Neuronal stem cell (in vitro differentiated cells): ENCODE data around the gene ENTR1.

Experiments used
- DNase-seq: peaks from one replicate; pipeline ENCODE4 v3.0.0-alpha.2; 2013; ENCODE audit warnings: low spot score
- H2AFZ ChIP-seq: one replicate; pipeline ENCODE4 v1.6.1; 2013; ENCODE audit warnings: mild to moderate bottlenecking, low read length, inconsistent platforms
- H2AK5ac ChIP-seq: 2 replicates; pipeline ENCODE4 v1.6.1; 2013; ENCODE audit warnings: low read depth, mild to moderate bottlenecking, inconsistent platforms, low read length, moderate library complexity, mixed read lengths
- H2BK120ac ChIP-seq: 2 replicates; pipeline ENCODE4 v1.6.1; 2013; ENCODE audit warnings: low read depth, mild to moderate bottlenecking, inconsistent platforms, low read length, moderate library complexity, mixed read lengths
- H2BK12ac ChIP-seq: one replicate; pipeline ENCODE4 v1.6.1; 2013; ENCODE audit warnings: low read length, inconsistent platforms
- H2BK15ac ChIP-seq: 2 replicates; pipeline ENCODE4 v1.6.1; 2013; ENCODE audit warnings: mild to moderate bottlenecking, low read length, inconsistent platforms, mixed read lengths
- H2BK5ac ChIP-seq: one replicate; pipeline ENCODE4 v1.6.1; 2013; ENCODE audit warnings: inconsistent platforms, mild to moderate bottlenecking, low read length, moderate library complexity
- H3K14ac ChIP-seq: one replicate; pipeline ENCODE4 v1.6.1; 2013; ENCODE audit warnings: low read length, inconsistent platforms
- H3K18ac ChIP-seq: 2 replicates; pipeline ENCODE4 v1.6.1; 2013; ENCODE audit warnings: low read length, inconsistent platforms
- H3K23ac ChIP-seq: 2 replicates; pipeline ENCODE4 v1.6.1; 2013; ENCODE audit warnings: low read depth, mild to moderate bottlenecking, mixed read lengths, low read length, inconsistent platforms; ENCODE audit not compliant: poor library complexity
- H3K27ac ChIP-seq: replicated peaks from 3 replicates; pipeline ENCODE4 v1.5.1; 2013; ENCODE audit warnings: low read length, inconsistent platforms
- H3K27me3 ChIP-seq, 3 experiments: 2 replicates each; pipeline ENCODE4 v1.6.1; 2013; ENCODE audit warnings: low read length in 3 of 3, mild to moderate bottlenecking in 2 of 3, inconsistent platforms in 1 of 3, low read depth in 1 of 3, mixed read lengths in 1 of 3, moderate library complexity in 1 of 3; ENCODE audit not compliant: control insufficient read depth in 3 of 3, insufficient read depth in 3 of 3
- H3K36me3 ChIP-seq, 2 donors: replicated peaks in 1 of 2; 2 replicates each; pipeline ENCODE4 v1.6.1; 2013; ENCODE audit warnings: low read length in 2 of 2; ENCODE audit not compliant: control insufficient read depth in 2 of 2, insufficient read depth in 2 of 2
- H3K4ac ChIP-seq: 2 replicates; pipeline ENCODE4 v1.6.1; 2013; ENCODE audit warnings: inconsistent platforms, mild to moderate bottlenecking, low read length, moderate library complexity
- H3K4me1 ChIP-seq, 2 donors: 1 replicate in 1 of 2; 2 replicates in 1 of 2; pipeline ENCODE4 v1.6.1; 2013; ENCODE audit warnings: low read length in 2 of 2, low read depth in 1 of 2; ENCODE audit not compliant: control insufficient read depth in 2 of 2, insufficient read depth in 1 of 2
- H3K4me2 ChIP-seq: one replicate; pipeline ENCODE4 v1.6.1; 2013; ENCODE audit warnings: mild to moderate bottlenecking, low read length, inconsistent platforms; ENCODE audit not compliant: insufficient read depth, poor library complexity, severe bottlenecking
- H3K4me3 ChIP-seq, 2 donors: 2 replicates each; pipeline ENCODE4 v1.5.1; 2013; ENCODE audit warnings: low read length in 2 of 2, mild to moderate bottlenecking in 2 of 2, inconsistent platforms in 1 of 2, moderate library complexity in 1 of 2
- H3K79me1 ChIP-seq: one replicate; pipeline ENCODE4 v1.6.1; 2013; ENCODE audit warnings: low read depth, mild to moderate bottlenecking, inconsistent platforms, low read length, moderate library complexity
- H3K9ac ChIP-seq: one replicate; pipeline ENCODE4 v1.6.1; 2013; ENCODE audit warnings: mild to moderate bottlenecking, low read depth, low read length, inconsistent platforms; ENCODE audit not compliant: poor library complexity
- H3K9me3 ChIP-seq, 2 donors: replicated peaks in 1 of 2; 2 replicates each; pipeline versions ENCODE3 to v1.6.1; 2013; ENCODE audit warnings: low read length in 2 of 2, mild to moderate bottlenecking in 2 of 2, inconsistent platforms in 1 of 2, low read depth in 1 of 2, mixed read lengths in 1 of 2, moderate library complexity in 1 of 2; ENCODE audit not compliant: control insufficient read depth in 2 of 2, insufficient read depth in 1 of 2
- H4K8ac ChIP-seq: one replicate; pipeline ENCODE4 v1.6.1; 2013; ENCODE audit warnings: low read depth, mild to moderate bottlenecking, inconsistent platforms, low read length, moderate library complexity
- H4K91ac ChIP-seq: one replicate; pipeline ENCODE4 v1.6.1; 2013; ENCODE audit warnings: low read length, low read depth, mild to moderate bottlenecking, inconsistent platforms; ENCODE audit not compliant: poor library complexity
- WGBS, 2 donors: extraction: QIAGEN DNeasy Blood & Tissue Kit; methylation state at CpG; one replicate each; pipeline ENCODE4 v1.1.7; 2013; ENCODE audit warnings: missing lambda C conversion rate in 2 of 2, mixed read lengths in 1 of 2; ENCODE audit not compliant: insufficient read length in 2 of 2, insufficient replicate concordance in 1 of 2; ENCODE audit errors: extremely low coverage in 2 of 2; 5-methylcytosine and 5-hydroxymethylcytosine counted together

The ENTR1 gene

GRCh38 chr9:136444102-136444501, 33.7 kb upstream of the ENTR1 start:
- Histone ChIP-seq H3K9ac (no peak overlapping the region), H2BK120ac (no peak overlapping the region), H3K4me2 (no peak overlapping the region)

DNA sequence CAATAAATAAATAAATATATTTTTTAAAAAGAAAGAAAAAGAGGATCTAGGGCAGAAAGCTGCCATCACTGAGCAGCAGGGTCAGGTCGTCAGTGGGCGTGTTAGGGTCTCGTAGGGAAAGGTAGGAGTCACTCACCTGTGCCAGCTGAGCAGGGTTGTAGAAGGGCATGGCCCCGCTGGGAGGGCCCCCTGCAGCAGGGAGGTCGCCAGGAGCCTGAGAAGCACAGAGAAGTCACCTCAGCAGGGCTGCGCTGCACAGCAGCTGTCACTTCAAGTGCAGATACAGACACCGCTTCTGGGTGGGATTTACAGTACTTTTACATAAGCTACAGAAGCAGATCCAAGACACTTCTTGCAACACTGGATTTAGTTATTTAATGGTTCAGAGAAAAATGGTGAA, 33.3 kb upstream of the ENTR1 start:
- H3K9me3 ChIP-seq, result no peaks in the 10 kb centered on the region
- H2BK5ac ChIP-seq, result no peak overlapping the region
- H3K18ac ChIP-seq, result no peak overlapping the region
- no CpG with 5 or more reads among the region's 7 CpGs for WGBS, 2 donors
- peaks cover 57 to 89% of the 10 kb centered on the region in 2 donors for H3K36me3 ChIP-seq
- H4K91ac ChIP-seq, result no peak overlapping the region
- H3K4ac ChIP-seq, result no peak overlapping the region
- H4K8ac ChIP-seq, result no peak overlapping the region
- peaks cover 5% of the 10 kb centered on the region for H3K79me1 ChIP-seq
- DNase-seq, result no peak
- H3K27me3 ChIP-seq, result no peaks in the 10 kb centered on the region
- H3K4me3 ChIP-seq, result no peak overlapping the region
- H3K4me2 ChIP-seq, result no peak overlapping the region
- H2BK15ac ChIP-seq, result no peak overlapping the region
- no peak overlapping the region for H3K14ac ChIP-seq
- no peak overlapping the region for H2AFZ ChIP-seq
- H3K23ac ChIP-seq, result no peak overlapping the region
- no peak overlapping the region for H3K27ac ChIP-seq
- no peak overlapping the region for H2BK12ac ChIP-seq
- H3K4me1 ChIP-seq, result peaks cover 1 to 5% of the 10 kb centered on the region in 2 donors
- H3K9ac ChIP-seq, result no peak overlapping the region
- no peak overlapping the region for H2BK120ac ChIP-seq
- no peak overlapping the region for H2AK5ac ChIP-seq

More at GRCh38 chr9:136444102-136444501, 33.7 kb upstream of the ENTR1 start:
- Histone ChIP-seq H3K4me1 (peaks cover 1 to 5% of the 10 kb centered on the region in 2 donors), H4K8ac (no peak overlapping the region), H3K79me1 (peaks cover 3% of the 10 kb centered on the region), H2BK15ac (no peak overlapping the region), H3K9me3 (no peaks in the 10 kb centered on the region), H3K4ac (no peak overlapping the region), H3K27ac (no peak overlapping the region), H3K23ac (no peak overlapping the region), H4K91ac (no peak overlapping the region), H3K18ac (no peak overlapping the region), H2BK5ac (no peak overlapping the region), H3K4me3 (no peak overlapping the region), H3K14ac (no peak overlapping the region), H2AFZ (no peak overlapping the region), H2BK12ac (no peak overlapping the region), H2AK5ac (no peak overlapping the region), H3K36me3 (peaks cover 61 to 94% of the 10 kb centered on the region in 2 donors), H3K27me3 (no peaks in the 10 kb centered on the region)
- no peak for DNase-seq
- WGBS, 2 donors, result no CpG with 5 or more reads among the region's 20 CpGs

DNA sequence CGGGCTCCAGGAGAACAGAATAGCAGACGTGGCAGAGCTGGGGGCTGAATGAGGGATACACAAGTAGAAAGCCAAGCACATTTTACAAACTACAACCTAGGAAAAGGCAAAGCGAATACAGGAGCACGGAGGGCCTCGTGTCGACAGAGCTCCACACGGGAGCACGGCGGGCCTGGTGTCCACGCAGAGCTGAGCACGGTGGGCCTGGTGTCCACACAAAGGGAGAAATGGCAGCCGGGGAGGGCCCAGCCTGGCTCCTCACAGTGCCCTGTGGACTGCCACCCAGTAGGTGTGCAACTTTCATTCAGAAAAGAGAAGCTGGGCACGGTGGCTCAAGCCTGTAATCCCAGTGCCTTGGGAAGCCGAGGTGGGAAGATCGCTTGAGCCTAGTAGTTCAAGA, 32.7 kb upstream of the ENTR1 start:
- peaks cover 3 to 9% of the 10 kb centered on the region in 2 donors for H3K4me1 ChIP-seq

DNA sequence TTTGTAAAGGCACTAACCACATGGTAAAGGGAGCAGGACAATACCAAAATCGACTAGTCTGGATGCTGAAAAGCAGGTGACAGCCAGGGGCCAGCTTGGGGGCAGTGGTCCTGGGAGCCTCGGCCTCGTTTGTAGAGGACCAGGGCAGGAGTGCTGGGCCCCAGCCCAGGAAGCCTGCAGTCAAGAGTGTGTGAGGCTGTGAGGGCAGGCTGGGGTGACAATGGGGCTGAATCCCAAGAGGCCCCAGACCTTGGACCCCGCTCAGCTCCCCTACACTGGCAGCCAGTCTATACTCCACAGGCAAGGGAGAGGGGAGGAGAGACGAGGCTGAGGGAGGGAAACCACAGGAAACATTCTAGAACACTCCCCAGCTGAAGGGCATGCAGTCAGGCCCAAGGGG, 31.9 kb upstream of the ENTR1 start:
- H2BK5ac ChIP-seq, result no peak overlapping the region
- H4K91ac ChIP-seq, result no peak overlapping the region
- H2BK12ac ChIP-seq, result no peak overlapping the region
- H3K36me3 ChIP-seq, result peaks cover 49 to 82% of the 10 kb centered on the region in 2 donors
- H3K9ac ChIP-seq, result no peak overlapping the region
- no peak overlapping the region for H3K27ac ChIP-seq
- no peak overlapping the region for H3K23ac ChIP-seq
- H3K18ac ChIP-seq, result no peak overlapping the region
- H3K14ac ChIP-seq, result no peak overlapping the region
- H3K4me3 ChIP-seq, result no peak overlapping the region
- H2BK15ac ChIP-seq, result no peak overlapping the region
- H2BK120ac ChIP-seq, result no peak overlapping the region
- no peak overlapping the region for H2AK5ac ChIP-seq
- no CpG with 5 or more reads among the region's 5 CpGs for WGBS, 2 donors
- peaks cover 16% of the 10 kb centered on the region for H3K79me1 ChIP-seq
- no peak overlapping the region for H3K4ac ChIP-seq
- H3K27me3 ChIP-seq, result no peaks in the 10 kb centered on the region
- H3K4me1 ChIP-seq, result peaks cover 8 to 16% of the 10 kb centered on the region in 2 donors
- no peak for DNase-seq
- H2AFZ ChIP-seq, result no peak overlapping the region
- H3K9me3 ChIP-seq, result no peaks in the 10 kb centered on the region
- H4K8ac ChIP-seq, result no peak overlapping the region
- H3K4me2 ChIP-seq, result no peak overlapping the region

More for the DNA sequence above, 32.7 kb upstream of the ENTR1 start:
- Histone ChIP-seq H3K4ac (no peak overlapping the region), H2BK5ac (no peak overlapping the region), H3K9me3 (no peaks in the 10 kb centered on the region), H3K27ac (no peak overlapping the region), H4K91ac (no peak overlapping the region), H3K79me1 (peaks cover 9% of the 10 kb centered on the region), H3K4me3 (no peak overlapping the region), H3K27me3 (no peaks in the 10 kb centered on the region), H2BK12ac (no peak overlapping the region), H3K18ac (no peak overlapping the region), H3K14ac (no peak overlapping the region), H2BK120ac (no peak overlapping the region), H2AK5ac (no peak overlapping the region), H2AFZ (no peak overlapping the region), H3K23ac (no peak overlapping the region), H3K9ac (no peak overlapping the region), H3K4me2 (no peak overlapping the region), H3K36me3 (peaks cover 54 to 83% of the 10 kb centered on the region in 2 donors), H4K8ac (no peak overlapping the region), H2BK15ac (no peak overlapping the region)
- no peak for DNase-seq
- no CpG with 5 or more reads among the region's 15 CpGs for WGBS, 2 donors
